Suprapubic skin (tissue), 4 donors: ENCODE data around the gene CBS.
"Not testable (repeated sequence)": the region's sequence is repeated elsewhere in the genome, so short reads cannot be mapped to it uniquely, and the experiment has no call there.

ENCODE experiments used
- EP300 ChIP-seq: sonication (generic); formaldehyde crosslinking; IDR thresholded peaks from one replicate; pipeline ENCODE4 v1.6.1; 2017; ENCODE audit warnings: antibody characterized with exemption
- POLR2A ChIP-seq, 2 donors: fragments of 450-650 bp; IDR thresholded peaks; one replicate each; pipeline ENCODE4 v1.6.1; 2017; ENCODE audit warnings: antibody characterized with exemption in 2 of 2, mild to moderate bottlenecking in 2 of 2, moderate library complexity in 2 of 2
- POLR2AphosphoS5 ChIP-seq, 3 donors: sonication (generic); formaldehyde crosslinking; IDR thresholded peaks; one replicate each; pipeline ENCODE4 v1.6.1; 2017; ENCODE audit warnings: antibody characterized with exemption in 3 of 3
- TF ChIP-seq, protein P1 (sequence below), 2 donors: fragments of 200-600 bp in 1 of 2; fragments of 450-650 bp in 1 of 2; sonication (generic) in 1 of 2; IDR thresholded peaks; one replicate each; pipeline ENCODE4 v1.5.1; 2016 to 2019; ENCODE audit warnings: antibody characterized with exemption in 2 of 2, mild to moderate bottlenecking in 1 of 2, moderate library complexity in 1 of 2

DNA sequence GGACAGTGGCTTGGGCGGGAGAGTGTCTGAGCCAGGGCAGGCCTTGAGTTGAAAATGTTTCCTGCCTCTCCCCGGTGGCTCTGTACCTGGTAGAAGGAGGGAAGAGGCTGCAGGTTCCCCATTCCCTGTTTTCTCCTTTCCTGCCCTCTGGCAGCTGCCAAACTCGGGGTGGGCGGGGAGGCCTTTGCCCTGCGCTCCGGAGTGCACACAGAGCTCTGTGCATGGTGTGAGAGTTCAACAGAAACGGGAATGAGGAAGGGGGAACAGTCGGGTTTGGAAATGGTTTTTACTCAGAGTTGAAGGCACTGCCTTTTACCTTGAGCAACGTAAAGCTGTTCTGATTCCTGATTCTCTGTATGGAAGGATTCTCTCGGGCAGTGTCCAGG lies 37.0 kb downstream of the CBS start:
- not testable (repeated sequence) for TF ChIP-seq POLR2AphosphoS5 (IDR thresholded peaks at IDR 0.05); POLR2A (IDR thresholded peaks at IDR 0.05); EP300
- TF ChIP-seq, protein P1, sequence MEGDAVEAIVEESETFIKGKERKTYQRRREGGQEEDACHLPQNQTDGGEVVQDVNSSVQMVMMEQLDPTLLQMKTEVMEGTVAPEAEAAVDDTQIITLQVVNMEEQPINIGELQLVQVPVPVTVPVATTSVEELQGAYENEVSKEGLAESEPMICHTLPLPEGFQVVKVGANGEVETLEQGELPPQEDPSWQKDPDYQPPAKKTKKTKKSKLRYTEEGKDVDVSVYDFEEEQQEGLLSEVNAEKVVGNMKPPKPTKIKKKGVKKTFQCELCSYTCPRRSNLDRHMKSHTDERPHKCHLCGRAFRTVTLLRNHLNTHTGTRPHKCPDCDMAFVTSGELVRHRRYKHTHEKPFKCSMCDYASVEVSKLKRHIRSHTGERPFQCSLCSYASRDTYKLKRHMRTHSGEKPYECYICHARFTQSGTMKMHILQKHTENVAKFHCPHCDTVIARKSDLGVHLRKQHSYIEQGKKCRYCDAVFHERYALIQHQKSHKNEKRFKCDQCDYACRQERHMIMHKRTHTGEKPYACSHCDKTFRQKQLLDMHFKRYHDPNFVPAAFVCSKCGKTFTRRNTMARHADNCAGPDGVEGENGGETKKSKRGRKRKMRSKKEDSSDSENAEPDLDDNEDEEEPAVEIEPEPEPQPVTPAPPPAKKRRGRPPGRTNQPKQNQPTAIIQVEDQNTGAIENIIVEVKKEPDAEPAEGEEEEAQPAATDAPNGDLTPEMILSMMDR (IDR thresholded peaks at IDR 0.05) = not testable (repeated sequence)
